Ureter (tissue), 1 donor: ENCODE results near the gene GSPT1. TPM values are rescaled to one million over a fixed set of nuclear protein-coding genes. Genes with fewer than 3 reads are reported as not detected.

ENCODE experiments used
- DNase-seq: peaks from one replicate; pipeline ENCODE4 v3.0.0-alpha.2; 2020; ENCODE audit warnings: low spot score
- total RNA-seq: library from RNA; stranded (reverse); gene quantifications from one replicate; pipeline ENCODE4 v1.2.4, GENCODE V29; 2023
- donor health status: DM: yes; HTN: yes; CAD: no.

The GSPT1 gene
- total RNA-seq, 1 donor from 2014 or later = 134 TPM

- no peak for DNase-seq
Observed at GRCh38 chr16:11913425-11914079, 2.2 kb downstream of the GSPT1 start.

GRCh38 chr16:11909653-11910545, 5.9 kb downstream of the GSPT1 start:
- no peak for DNase-seq

GRCh38 chr16:11907160-11907970, 8.4 kb downstream of the GSPT1 start:
- no peak for DNase-seq

GRCh38 chr16:11903906-11904305, 11.8 kb downstream of the GSPT1 start:
- DNase-seq = no peak

- DNase-seq = no peak
Observed at GRCh38 chr16:11901091-11901490, 14.7 kb downstream of the GSPT1 start.

GRCh38 chr16:11896486-11897176, 19.1 kb downstream of the GSPT1 start:
- no peak for DNase-seq

GRCh38 chr16:11893571-11893970, 22.2 kb downstream of the GSPT1 start:
- no peak for DNase-seq

- no peak for DNase-seq
Observed at GRCh38 chr16:11892761-11893160, 23.0 kb downstream of the GSPT1 start.

- no peak for DNase-seq
Observed at GRCh38 chr16:11890231-11890965, 25.4 kb downstream of the GSPT1 start.

- DNase-seq = no peak
Observed at GRCh38 chr16:11886881-11887280, 28.9 kb downstream of the GSPT1 start.

GRCh38 chr16:11884035-11884434, 31.7 kb downstream of the GSPT1 start:
- DNase-seq = no peak

- no peak for DNase-seq
Observed at GRCh38 chr16:11880007-11880406, 35.7 kb downstream of the GSPT1 start.

- no peak for DNase-seq
Observed at GRCh38 chr16:11877374-11877773, 38.4 kb downstream of the GSPT1 start.

- no peak for DNase-seq
Observed at GRCh38 chr16:11876306-11876705, 39.5 kb downstream of the GSPT1 start.

- no peak for DNase-seq
Observed at GRCh38 chr16:11875721-11876120, 40.0 kb downstream of the GSPT1 start.

- no peak for DNase-seq
Observed at GRCh38 chr16:11871193-11871592, 44.6 kb downstream of the GSPT1 start.

- no peak for DNase-seq
Observed at GRCh38 chr16:11870399-11870798, 45.4 kb downstream of the GSPT1 start.

GRCh38 chr16:11869353-11870228, 46.2 kb downstream of the GSPT1 start:
- no peak for DNase-seq

- DNase-seq = no peak
Observed at GRCh38 chr16:11868412-11868980, 47.3 kb downstream of the GSPT1 start.

- no peak for DNase-seq
Observed at GRCh38 chr16:11862489-11862888, 53.3 kb downstream of the GSPT1 start.
